DMS79 (cell line): ENCODE measurements around the gene IQCK.
"Not testable (repeated sequence)": the region's sequence is repeated elsewhere in the genome, so short reads cannot be mapped to it uniquely, and the experiment has no call there.

Experiments
- DNase-seq: peaks from one replicate; lab custom pipeline; 2025; lab: John Stamatoyannopoulos, UW

The IQCK gene

GRCh38 chr16:19757762-19758595, 39.9 kb downstream of the IQCK start:
- DNase-seq = no peak

DNA sequence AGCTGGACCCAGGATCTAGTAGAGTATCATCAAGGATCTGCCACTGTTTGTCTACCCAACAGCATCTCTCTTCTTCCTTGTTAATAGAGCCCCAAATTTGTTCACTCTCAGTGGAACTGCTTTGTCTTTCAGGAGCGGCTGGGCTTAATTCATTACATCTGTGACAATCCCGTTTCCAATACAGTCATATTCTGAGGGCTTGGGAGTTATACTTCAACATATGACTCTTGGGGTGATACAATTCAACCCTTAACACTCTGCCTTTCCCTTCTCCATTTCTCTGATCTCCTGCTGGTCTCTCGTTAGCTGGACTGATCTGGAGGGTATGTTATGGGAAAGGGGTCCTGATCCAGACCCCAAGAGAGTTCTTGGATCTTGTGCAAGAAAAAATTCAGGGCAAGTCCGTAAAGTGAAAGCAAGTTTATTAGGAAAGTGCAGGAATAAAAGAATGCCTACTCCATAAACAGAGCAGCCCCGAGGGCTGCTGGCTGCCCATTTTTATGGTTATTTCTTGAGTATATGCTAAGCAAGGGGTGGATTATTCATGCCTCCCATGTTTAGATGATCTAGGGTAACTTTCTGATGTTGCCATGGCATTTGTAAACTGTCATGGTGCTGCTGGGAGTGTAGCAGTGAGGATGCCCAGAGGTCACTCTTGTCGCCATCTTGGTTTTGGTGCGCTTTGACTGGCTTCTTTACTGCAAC, 42.4 kb downstream of the IQCK start:
- no peak for DNase-seq

DNA sequence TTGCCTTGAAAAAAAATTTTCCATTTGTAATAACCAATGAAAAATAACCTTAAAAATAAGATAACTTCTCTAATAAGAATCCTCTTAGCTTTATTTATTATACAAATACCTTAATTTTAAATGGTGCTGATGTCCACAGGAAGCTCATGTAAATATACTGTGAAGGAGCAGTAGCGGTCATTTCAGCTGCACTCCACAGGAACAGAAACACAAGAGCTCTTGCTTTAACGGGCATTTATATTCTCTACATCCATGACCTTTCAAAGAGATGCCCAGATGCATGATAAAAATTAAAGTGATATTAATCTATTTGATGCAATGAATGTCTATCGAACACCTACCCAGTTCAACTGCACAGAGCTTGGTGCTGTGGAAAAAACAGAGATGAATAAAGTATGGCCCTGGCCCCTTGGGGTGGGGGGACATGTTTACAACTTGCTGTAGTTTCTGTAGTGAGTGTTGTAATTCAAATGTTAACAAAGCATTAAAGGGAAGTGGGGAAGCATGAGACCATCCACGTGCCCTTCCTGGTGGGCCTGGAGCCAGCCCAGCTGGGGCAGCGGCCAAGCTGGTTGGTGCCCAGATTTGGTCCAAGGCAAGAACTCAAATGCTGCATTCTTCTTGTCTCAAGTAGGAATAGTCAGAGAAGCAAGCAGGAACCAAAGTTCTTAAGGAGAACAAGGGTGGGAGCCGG, 47.9 kb downstream of the IQCK start:
- no peak for DNase-seq

DNA sequence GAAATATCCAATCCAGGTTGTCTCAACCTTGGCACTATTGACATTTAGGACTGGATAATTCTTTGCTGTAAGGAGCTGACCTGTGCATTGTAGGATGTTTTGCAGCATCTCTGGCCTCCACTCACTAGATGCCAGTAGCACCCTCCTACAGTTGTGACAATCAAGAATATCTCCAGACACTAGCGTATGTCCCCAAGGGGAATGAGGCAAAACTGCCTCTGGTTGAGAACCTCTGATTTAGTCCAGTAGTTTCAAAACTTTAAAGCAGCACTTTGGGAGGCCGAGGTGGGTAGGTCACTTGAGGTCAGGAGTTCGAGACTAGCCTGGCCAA, 48.4 kb downstream of the IQCK start:
- no peak for DNase-seq

- DNase-seq = no peak
These were observed 48.9 kb downstream of the IQCK start for GRCh38 chr16:19766988-19767387.

GRCh38 chr16:19767497-19767896, 49.4 kb downstream of the IQCK start:
- DNase-seq = no peak

- no peak for DNase-seq
These were observed 51.2 kb downstream of the IQCK start for GRCh38 chr16:19769239-19769638.

- no peak for DNase-seq
These were observed 53.0 kb downstream of the IQCK start for GRCh38 chr16:19771040-19771439.

GRCh38 chr16:19771796-19772195, 53.7 kb downstream of the IQCK start:
- no peak for DNase-seq

DNA sequence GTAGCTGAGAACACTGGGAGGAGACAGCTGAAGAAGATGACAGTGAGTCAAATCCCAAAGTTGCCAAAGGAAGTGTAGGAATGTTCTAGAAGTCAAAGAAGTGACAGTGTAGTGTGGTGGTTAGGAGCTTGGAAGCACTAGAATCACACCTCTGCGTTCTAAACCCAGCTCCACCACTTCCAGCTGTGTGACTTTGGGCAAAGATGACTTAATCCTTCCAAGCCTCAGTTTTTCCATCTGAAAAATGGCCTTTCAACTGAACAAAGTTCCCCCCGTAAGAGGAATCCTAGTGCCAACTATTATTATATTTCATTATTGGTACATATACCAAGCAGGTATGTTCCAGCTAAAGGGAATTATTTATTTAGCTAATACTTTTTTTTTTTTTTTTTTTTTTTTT, 56.0 kb downstream of the IQCK start:
- DNase-seq = no peak

GRCh38 chr16:19776147-19776546, 58.1 kb downstream of the IQCK start:
- no peak for DNase-seq

GRCh38 chr16:19776565-19776964, 58.5 kb downstream of the IQCK start:
- no peak for DNase-seq

- no peak for DNase-seq
These were observed 62.2 kb downstream of the IQCK start for GRCh38 chr16:19780321-19780720.

GRCh38 chr16:19781226-19781625, 63.2 kb downstream of the IQCK start:
- DNase-seq = no peak

GRCh38 chr16:19783363-19784182, 65.5 kb downstream of the IQCK start:
- no peak for DNase-seq

- no peak for DNase-seq
These were observed 66.2 kb downstream of the IQCK start for GRCh38 chr16:19784183-19784736.

DNA sequence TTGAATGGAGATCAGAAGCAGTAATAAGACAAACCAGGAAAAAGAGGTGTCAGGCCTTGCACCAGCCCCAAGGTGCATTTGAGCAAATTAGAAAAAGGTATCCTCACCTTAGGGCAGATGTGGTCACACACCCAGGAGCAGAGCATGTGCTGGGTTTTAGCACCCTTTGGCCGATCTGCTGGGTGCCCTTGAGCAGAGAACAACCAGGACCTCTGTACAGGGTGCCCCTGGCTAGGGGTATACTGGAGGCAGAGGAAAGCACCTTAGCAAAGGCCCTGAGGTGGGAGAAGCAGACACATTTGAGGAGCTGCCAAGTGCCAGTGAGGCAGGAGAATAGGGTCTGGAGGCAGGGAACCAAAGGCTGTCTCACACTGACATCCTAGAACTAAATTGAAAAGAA, 67.0 kb downstream of the IQCK start:
- no peak for DNase-seq

- no peak for DNase-seq
These were observed 67.5 kb downstream of the IQCK start for GRCh38 chr16:19785512-19786130.

DNA sequence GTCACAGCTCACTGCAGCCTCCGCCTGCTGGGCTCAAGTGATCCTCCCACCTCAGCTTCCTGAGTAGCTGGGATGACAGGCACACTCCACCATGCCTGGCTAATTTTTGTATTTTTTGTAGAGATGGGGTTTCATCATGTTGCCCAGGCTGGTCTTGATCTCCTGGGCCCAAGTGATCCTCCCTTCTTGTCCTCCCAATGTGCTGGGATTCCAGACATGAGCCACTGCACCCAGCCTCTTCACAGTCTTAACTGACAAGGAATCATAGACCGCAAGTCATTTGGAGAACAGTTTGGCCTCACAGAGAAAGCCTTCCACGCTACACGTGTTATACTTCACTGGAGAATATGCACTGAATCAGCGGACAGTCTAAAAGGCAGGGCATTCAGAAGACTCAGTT, 83.3 kb downstream of the IQCK start:
- DNase-seq = not testable (repeated sequence)

DNA sequence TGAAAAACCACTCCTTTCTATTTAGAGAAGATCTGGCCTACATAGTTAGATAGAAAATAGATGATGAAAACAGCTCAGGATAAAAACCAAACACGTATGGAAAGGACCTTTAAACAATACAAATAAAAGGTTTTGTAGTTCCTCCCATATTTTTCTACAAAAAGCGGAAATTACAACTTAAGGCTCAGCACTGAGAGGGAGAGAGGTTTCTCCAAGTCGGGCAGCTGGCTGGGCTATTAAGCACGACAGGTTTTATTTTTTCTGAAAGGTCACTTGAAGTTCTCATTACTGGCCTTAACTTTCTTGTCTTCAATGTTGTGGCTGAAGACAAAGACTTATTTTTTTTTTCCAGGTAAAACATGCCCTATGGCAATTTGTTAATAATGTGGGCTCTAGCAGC, 83.8 kb downstream of the IQCK start:
- DNase-seq = not testable (repeated sequence)

DNA sequence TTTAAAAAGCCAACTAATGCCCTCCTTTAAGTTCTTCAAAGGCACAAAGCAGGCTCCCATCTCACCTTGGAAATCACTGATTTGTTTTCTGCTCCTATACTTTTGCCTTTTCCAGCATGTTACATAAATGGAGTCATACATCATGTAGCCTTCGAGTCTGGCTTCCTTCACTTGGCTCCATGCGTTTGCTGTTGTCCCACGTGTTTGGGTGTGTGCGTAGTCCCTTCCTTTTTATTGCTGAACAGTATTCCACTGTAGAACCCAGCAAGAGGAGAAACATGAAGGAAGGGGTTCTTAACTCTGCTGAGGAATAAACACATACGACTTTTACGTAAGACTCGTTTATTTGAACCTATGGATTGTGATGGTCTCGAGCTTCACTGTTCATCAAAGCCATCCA, 84.5 kb downstream of the IQCK start:
- DNase-seq = no peak
